ENCODE data around the gene STARD3.

The STARD3 gene

DNA sequence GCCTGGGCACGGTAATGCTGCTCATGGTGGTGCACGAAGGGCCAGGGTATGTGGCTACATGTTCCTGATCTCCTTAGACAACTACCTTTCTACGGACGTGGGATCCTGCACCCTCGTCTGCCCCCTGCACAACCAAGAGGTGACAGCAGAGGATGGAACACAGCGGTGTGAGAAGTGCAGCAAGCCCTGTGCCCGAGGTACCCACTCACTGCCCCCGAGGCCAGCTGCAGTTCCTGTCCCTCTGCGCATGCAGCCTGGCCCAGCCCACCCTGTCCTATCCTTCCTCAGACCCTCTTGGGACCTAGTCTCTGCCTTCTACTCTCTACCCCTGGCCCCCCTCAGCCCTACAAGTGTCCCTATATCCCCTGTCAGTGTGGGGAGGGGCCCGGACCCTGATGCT is 74.9 kb downstream of the STARD3 start:
- Histone ChIP-seq H3K36me3 (ENCODE audit: control insufficient read depth in 2 of 2, insufficient read depth in 2 of 2, low read length in 2 of 2) (peaks cover 56 to 68% of the 10 kb centered on the region in 2 donors), H3K4me1 (ENCODE audit: control insufficient read depth in 2 of 2, insufficient read depth in 2 of 2, low read length in 2 of 2) (peaks cover 23 to 27% of the 10 kb centered on the region in 2 donors)

More for the DNA sequence above, 74.9 kb downstream of the STARD3 start:
- H3K27me3 ChIP-seq (ENCODE audit: control insufficient read depth in 2 of 2, insufficient read depth in 2 of 2, low read length in 2 of 2) = no peaks in the 10 kb centered on the region
- H3K27ac ChIP-seq (ENCODE audit: low read depth in 2 of 2, low read length in 2 of 2) = no peak overlapping the region
- H3K9me3 ChIP-seq (ENCODE audit: control insufficient read depth in 2 of 2, low read length in 2 of 2) = no peaks in the 10 kb centered on the region
- H3K4me3 ChIP-seq (ENCODE audit: low read length in 2 of 2) = no peak overlapping the region
- no peak overlapping the region for H3K9ac ChIP-seq (ENCODE audit: low read depth in 1 of 2, low read length in 2 of 2)

Data from mucosa of rectum (tissue), 2 donors.